Cardiac muscle cell (in vitro differentiated cells and primary cell): ENCODE measurements around the gene ADCY3. TPM values are rescaled to one million over a fixed set of nuclear protein-coding genes. Genes with fewer than 3 reads are reported as not detected.
A peak's percentile ranks its signal among the peaks of the same experiment; 100 is the strongest.

ENCODE experiments used
- DNase-seq, 2 donors: peaks; one replicate each; pipeline versions ENCODE4 v3.0.0 to v3.0.0-alpha.2; 2010 to 2017; ENCODE audit warnings: low read depth in 1 of 2, low spot score in 1 of 2
- H3K27ac ChIP-seq: fragments of 200-600 bp; sonication (generic); 2 replicates; pipeline ENCODE4 v1.5.1; 2016
- H3K27me3 ChIP-seq: fragments of 200-600 bp; sonication (generic); 2 replicates; pipeline ENCODE4 v1.6.0; 2016; ENCODE audit warnings: control low read depth
- H3K36me3 ChIP-seq: fragments of 200-600 bp; sonication (generic); 2 replicates; pipeline ENCODE4 v1.5.1; 2016; ENCODE audit warnings: control low read depth
- H3K4me1 ChIP-seq: fragments of 200-600 bp; sonication (generic); 2 replicates; pipeline ENCODE4 v1.8.1; 2017; ENCODE audit warnings: low read depth, mild to moderate bottlenecking, mixed run types
- H3K4me3 ChIP-seq: fragments of 200-600 bp; sonication (generic); 2 replicates; pipeline ENCODE4 v1.5.1; 2016; ENCODE audit warnings: mild to moderate bottlenecking
- H3K9me3 ChIP-seq: fragments of 200-600 bp; sonication (generic); 2 replicates; pipeline ENCODE4 v1.5.1; 2017; ENCODE audit warnings: low read depth, mild to moderate bottlenecking, control low read depth
- polyA plus RNA-seq: library from polyadenylated mRNA; unstranded; fragments of >200 nt; fragmentation: Nextera tagmentation; extraction: Ambion mirVana; gene quantifications from 2 replicates; pipeline ENCODE4 v1.2.1, GENCODE V29; 2016
- total RNA-seq: library from RNA; depleted of rRNA; stranded (reverse); fragments of >200 nt; gene quantifications from 2 replicates; pipeline ENCODE4 v1.2.3, GENCODE V29; 2016
- TF ChIP-seq, protein P1 (sequence below): IDR thresholded peaks from 2 replicates; pipeline ENCODE4 v1.5.1; 2012; ENCODE audit warnings: low read depth, mild to moderate bottlenecking, low read length

The ADCY3 gene
- total and polyA plus RNA-seq, 2 experiments from 2014 or later, result 2.3 to 9.2 TPM

DNA sequence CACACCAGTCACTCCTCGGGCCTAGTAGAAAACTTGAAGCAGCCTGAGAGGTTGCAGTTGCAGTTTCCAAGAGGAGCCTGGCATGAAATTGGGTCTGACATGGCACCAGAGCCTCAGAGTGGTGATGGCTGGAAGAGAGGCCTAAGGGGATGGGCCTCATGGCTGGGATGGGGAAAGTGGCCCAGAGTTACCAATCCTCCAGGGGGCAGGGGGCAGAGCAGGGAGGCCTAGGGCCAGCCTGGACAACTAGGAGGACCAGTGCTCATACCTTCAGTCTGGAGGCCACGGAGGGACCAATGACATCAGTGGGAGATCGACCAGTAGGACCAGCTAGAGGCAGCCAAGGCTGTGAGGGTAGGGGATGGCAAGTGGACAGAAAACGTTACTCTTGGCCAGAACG lies 15.1 kb upstream of the ADCY3 start:
- no peak for DNase-seq
- TF ChIP-seq, protein P1, sequence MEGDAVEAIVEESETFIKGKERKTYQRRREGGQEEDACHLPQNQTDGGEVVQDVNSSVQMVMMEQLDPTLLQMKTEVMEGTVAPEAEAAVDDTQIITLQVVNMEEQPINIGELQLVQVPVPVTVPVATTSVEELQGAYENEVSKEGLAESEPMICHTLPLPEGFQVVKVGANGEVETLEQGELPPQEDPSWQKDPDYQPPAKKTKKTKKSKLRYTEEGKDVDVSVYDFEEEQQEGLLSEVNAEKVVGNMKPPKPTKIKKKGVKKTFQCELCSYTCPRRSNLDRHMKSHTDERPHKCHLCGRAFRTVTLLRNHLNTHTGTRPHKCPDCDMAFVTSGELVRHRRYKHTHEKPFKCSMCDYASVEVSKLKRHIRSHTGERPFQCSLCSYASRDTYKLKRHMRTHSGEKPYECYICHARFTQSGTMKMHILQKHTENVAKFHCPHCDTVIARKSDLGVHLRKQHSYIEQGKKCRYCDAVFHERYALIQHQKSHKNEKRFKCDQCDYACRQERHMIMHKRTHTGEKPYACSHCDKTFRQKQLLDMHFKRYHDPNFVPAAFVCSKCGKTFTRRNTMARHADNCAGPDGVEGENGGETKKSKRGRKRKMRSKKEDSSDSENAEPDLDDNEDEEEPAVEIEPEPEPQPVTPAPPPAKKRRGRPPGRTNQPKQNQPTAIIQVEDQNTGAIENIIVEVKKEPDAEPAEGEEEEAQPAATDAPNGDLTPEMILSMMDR, result no peak

GRCh38 chr2:24932715-24933114 lies 12.7 kb upstream of the ADCY3 start:
- peaks cover 10% of the 10 kb centered on the region for H3K4me1 ChIP-seq
- no peaks in the 10 kb centered on the region for H3K36me3 ChIP-seq
- H3K27ac ChIP-seq, result no peak overlapping the region
- TF ChIP-seq, protein P1, result no peak
- no peak overlapping the region for H3K4me3 ChIP-seq
- H3K27me3 ChIP-seq, result no peaks in the 10 kb centered on the region
- DNase-seq, result no peak
- no peaks in the 10 kb centered on the region for H3K9me3 ChIP-seq

More for the DNA sequence above, 15.1 kb upstream of the ADCY3 start:
- no peak overlapping the region for H3K4me3 ChIP-seq
- H3K27ac ChIP-seq, result no peak overlapping the region
- no peaks in the 10 kb centered on the region for H3K36me3 ChIP-seq
- no peaks in the 10 kb centered on the region for H3K27me3 ChIP-seq
- H3K9me3 ChIP-seq, result no peaks in the 10 kb centered on the region
- peaks cover 10% of the 10 kb centered on the region for H3K4me1 ChIP-seq

- H3K27ac ChIP-seq, result no peak overlapping the region
- H3K4me1 ChIP-seq, result peaks cover 10% of the 10 kb centered on the region
- no peaks in the 10 kb centered on the region for H3K27me3 ChIP-seq
- peak in 1 of 2 donors; percentile 70 for DNase-seq
- no peaks in the 10 kb centered on the region for H3K36me3 ChIP-seq
- H3K4me3 ChIP-seq, result no peak overlapping the region
- no peaks in the 10 kb centered on the region for H3K9me3 ChIP-seq
- TF ChIP-seq, protein P1, result no peak
Observed at GRCh38 chr2:24930768-24931167, 10.7 kb upstream of the ADCY3 start.

GRCh38 chr2:24929230-24929629 lies 9.2 kb upstream of the ADCY3 start:
- Histone ChIP-seq H3K36me3 (no peaks in the 10 kb centered on the region), H3K9me3 (no peaks in the 10 kb centered on the region), H3K4me1 (peaks cover 10% of the 10 kb centered on the region), H3K27ac (no peak overlapping the region), H3K4me3 (no peak overlapping the region), H3K27me3 (no peaks in the 10 kb centered on the region)
- no peak for DNase-seq
- TF ChIP-seq, protein P1, result no peak

GRCh38 chr2:24928036-24928435 lies 8.0 kb upstream of the ADCY3 start:
- Histone ChIP-seq H3K9me3 (no peaks in the 10 kb centered on the region), H3K27me3 (no peaks in the 10 kb centered on the region), H3K4me1 (peaks cover 10% of the 10 kb centered on the region), H3K4me3 (no peak overlapping the region), H3K36me3 (no peaks in the 10 kb centered on the region), H3K27ac (no peak overlapping the region)
- TF ChIP-seq, protein P1, result no peak
- DNase-seq, result no peak
